Psoas muscle (tissue), 8 donors: Measurements from ENCODE around the gene ZNF609. TPM values are rescaled to one million over a fixed set of nuclear protein-coding genes. Genes with fewer than 3 reads are reported as not detected.
"Not testable (repeated sequence)": the region's sequence is repeated elsewhere in the genome, so short reads cannot be mapped to it uniquely, and the experiment has no call there.

Source experiments
- ATAC-seq, 4 donors: fragments of 200-7000 bp; cut with Tn5 transposase; one replicate each; pipeline ENCODE4 v1.9.1; 2020; ENCODE audit warnings: moderate library complexity in 3 of 4, mild to moderate bottlenecking in 2 of 4
- DNase-seq, 2 donors: peaks; one replicate each; pipeline ENCODE4 v3.0.0-alpha.2; 2020
- H3K27ac ChIP-seq: fragments of 200-600 bp; one replicate; pipeline ENCODE4 v1.8.0; 2022
- H3K27me3 ChIP-seq, 3 donors: fragments of 200-600 bp in 1 of 3; one replicate each; pipeline versions ENCODE4 v1.6.1 to v1.8.0; 2013 to 2022; ENCODE audit warnings: low read length in 2 of 3, mild to moderate bottlenecking in 2 of 3, moderate library complexity in 1 of 3; ENCODE audit not compliant: insufficient read depth in 3 of 3
- H3K36me3 ChIP-seq, 2 donors: fragments of 200-600 bp in 1 of 2; one replicate each; pipeline versions ENCODE4 v1.6.1 to v1.8.0; 2013 to 2022; ENCODE audit warnings: low read depth in 1 of 2, mild to moderate bottlenecking in 1 of 2, moderate library complexity in 1 of 2; ENCODE audit not compliant: insufficient read depth in 1 of 2
- H3K4me1 ChIP-seq: fragments of 200-600 bp; one replicate; pipeline ENCODE4 v1.8.0; 2022
- H3K4me3 ChIP-seq: fragments of 200-600 bp; one replicate; pipeline ENCODE4 v1.8.0; 2022; ENCODE audit warnings: mild to moderate bottlenecking
- H3K9me3 ChIP-seq: fragments of 200-600 bp; one replicate; pipeline ENCODE4 v1.8.0; 2022
- WGBS, 3 donors: extraction: QIAGEN DNeasy Blood & Tissue Kit; methylation state at CpG; one replicate each; pipeline versions ENCODE4 v1.1.6 to v1.1.7; 2013; 5-methylcytosine and 5-hydroxymethylcytosine counted together
- intact Hi-C, 2 donors: fragments of 100-400 bp; cut with DNase I; formaldehyde crosslinking; loops; one replicate each; pipeline versions ENCODE4 v1.11.0 to v1.14.2; 2022
- polyA plus RNA-seq, 3 donors: library from polyadenylated mRNA; stranded (reverse); fragments of 200-250 nt; gene quantifications; one replicate each; pipeline ENCODE4 v1.2.3, GENCODE V29; 2013
- total RNA-seq, 4 donors: library from RNA; stranded (reverse); fragmentation: NEBNext Ultra II Directional in 2 of 4; extraction: Animal tissue kit (Norgen Biotek cat#: 25700) in 2 of 4; gene quantifications; one replicate each; pipeline versions ENCODE4 v1.2.1 to v1.2.4, GENCODE V29; 2021 to 2023
- TF ChIP-seq, protein P1 (sequence below): fragments of 200-600 bp; IDR thresholded peaks from one replicate; pipeline ENCODE4 v1.8.0; 2022; ENCODE audit warnings: antibody characterized with exemption
- donor health status: healthy with polysubstance abuse.
- donor health status: DM: no; HTN: no; CAD: no; lungs with moderate emphysema.
- donor health status: Bipolar disorder and iron deficiency.
- donor health status: healthy.
- donor health status: DM: yes; HTN: yes; CAD: no.
- donor health status: DM: no; HTN: no; CAD: no.
- donor health status: DM: no; HTN: no; CAD: no.
- donor health status: DM: yes; HTN: yes; CAD: no.

ZNF609 gene
- total and polyA plus RNA-seq, 7 donors, result 3.2 to 15.0 (median 10.2) TPM

DNA sequence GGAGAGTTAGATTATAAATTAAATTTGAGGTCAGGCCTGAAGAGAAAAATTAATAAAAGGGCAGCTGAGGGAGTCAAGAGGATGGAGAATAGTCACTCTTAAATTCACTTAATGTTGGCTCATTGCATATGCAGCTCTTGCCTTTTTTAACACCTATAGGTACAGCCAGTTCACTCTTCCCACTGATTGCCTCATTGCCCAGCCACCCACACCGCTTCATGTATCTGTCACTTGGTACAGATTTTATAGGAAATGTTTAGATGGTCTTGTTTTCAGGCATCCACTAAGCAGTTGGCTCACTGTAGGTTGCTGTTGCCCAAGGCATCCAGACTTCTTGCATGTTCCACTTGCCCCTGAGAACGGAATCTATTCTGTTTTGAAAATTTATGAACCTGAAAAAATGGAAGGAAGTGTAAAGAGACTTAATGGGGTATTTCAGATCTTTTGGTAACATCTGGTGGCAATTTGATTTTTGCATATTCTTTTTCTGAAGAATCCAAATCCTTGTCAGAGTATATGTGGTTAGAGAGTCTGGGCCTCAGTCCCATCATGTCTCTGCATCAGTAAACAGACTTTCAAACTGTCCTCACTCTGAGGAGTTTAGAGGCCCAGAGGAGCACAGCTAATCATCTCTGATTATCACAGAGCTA is 163.1 kb downstream of the ZNF609 start:
- H3K27ac ChIP-seq, result no peak overlapping the region
- peaks cover 29% of the 10 kb centered on the region for H3K4me1 ChIP-seq

DNA sequence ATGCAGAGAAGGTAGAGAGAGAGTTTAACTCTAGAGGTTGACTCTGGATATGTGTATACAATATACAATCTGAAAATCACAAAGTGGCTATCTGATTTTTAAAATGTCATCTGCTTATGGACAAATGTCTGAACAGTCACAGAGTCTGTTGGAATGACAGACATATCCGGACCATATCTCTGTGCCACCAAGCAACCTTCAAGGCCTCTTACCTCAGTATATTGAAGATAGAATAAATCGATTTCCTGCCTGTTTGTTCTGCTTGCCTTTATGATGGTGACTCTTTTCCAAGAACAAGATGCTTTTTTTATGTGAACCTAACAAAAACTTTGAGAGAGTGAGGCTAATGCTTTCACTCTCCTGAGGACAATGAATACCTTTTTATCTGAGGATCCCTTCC is 163.9 kb downstream of the ZNF609 start:
- Histone ChIP-seq H3K27ac (no peak overlapping the region), H3K27me3 (no peaks in the 10 kb centered on the region), H3K36me3 (peaks cover 0 to 7% of the 10 kb centered on the region in 2 donors), H3K4me3 (no peak overlapping the region), H3K4me1 (peaks cover 26% of the 10 kb centered on the region), H3K9me3 (no peaks in the 10 kb centered on the region)
- WGBS, 3 donors, result 76 to 89% (median 84%) methylated on average over 2 of the region's 2 CpGs
- ATAC-seq, result no peak
- no peak for DNase-seq
- intact Hi-C loops, result no loop called here
- TF ChIP-seq, protein P1, sequence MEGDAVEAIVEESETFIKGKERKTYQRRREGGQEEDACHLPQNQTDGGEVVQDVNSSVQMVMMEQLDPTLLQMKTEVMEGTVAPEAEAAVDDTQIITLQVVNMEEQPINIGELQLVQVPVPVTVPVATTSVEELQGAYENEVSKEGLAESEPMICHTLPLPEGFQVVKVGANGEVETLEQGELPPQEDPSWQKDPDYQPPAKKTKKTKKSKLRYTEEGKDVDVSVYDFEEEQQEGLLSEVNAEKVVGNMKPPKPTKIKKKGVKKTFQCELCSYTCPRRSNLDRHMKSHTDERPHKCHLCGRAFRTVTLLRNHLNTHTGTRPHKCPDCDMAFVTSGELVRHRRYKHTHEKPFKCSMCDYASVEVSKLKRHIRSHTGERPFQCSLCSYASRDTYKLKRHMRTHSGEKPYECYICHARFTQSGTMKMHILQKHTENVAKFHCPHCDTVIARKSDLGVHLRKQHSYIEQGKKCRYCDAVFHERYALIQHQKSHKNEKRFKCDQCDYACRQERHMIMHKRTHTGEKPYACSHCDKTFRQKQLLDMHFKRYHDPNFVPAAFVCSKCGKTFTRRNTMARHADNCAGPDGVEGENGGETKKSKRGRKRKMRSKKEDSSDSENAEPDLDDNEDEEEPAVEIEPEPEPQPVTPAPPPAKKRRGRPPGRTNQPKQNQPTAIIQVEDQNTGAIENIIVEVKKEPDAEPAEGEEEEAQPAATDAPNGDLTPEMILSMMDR, result no peak

More for the DNA sequence above, 163.1 kb downstream of the ZNF609 start:
- intact Hi-C loops, result no loop called here
- Histone ChIP-seq H3K4me3 (no peak overlapping the region), H3K9me3 (no peaks in the 10 kb centered on the region), H3K27me3 (no peaks in the 10 kb centered on the region), H3K36me3 (peaks cover 0 to 7% of the 10 kb centered on the region in 2 donors)
- 79 to 86% (median 80%) methylated on average over 2 of the region's 2 CpGs for WGBS, 3 donors
- DNase-seq (no peak), ATAC-seq (no peak)
- TF ChIP-seq, protein P1, result no peak

DNA sequence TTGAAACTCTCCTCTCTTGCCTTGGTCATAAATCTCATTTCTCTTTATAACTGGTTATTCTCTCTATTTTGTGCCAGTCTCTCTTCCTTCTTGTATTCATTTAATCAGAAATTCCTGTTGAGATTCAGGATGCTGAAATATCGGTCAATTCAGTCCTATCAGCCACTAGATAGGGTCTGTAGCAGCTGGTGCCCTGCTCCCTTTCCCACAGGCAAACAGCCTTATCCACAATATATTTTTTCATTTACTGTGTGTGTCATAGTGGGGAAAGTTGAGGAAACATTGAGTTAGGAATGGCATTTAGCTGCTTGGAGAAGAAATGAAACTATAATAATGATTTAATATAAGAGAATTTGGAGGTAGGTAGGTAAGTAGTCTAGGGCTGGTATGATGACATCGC is 168.7 kb downstream of the ZNF609 start:
- H3K36me3 ChIP-seq, result no peaks in the 10 kb centered on the region
- TF ChIP-seq, protein P1, result no peak
- DNase-seq (no peak), ATAC-seq (no peak)
- no peaks in the 10 kb centered on the region for H3K27me3 ChIP-seq
- H3K9me3 ChIP-seq, result no peaks in the 10 kb centered on the region
- peaks cover 1% of the 10 kb centered on the region for H3K4me1 ChIP-seq
- no peak overlapping the region for H3K27ac ChIP-seq
- no peak overlapping the region for H3K4me3 ChIP-seq
- 97 to 100% (median 99%) methylated on average over 2 of the region's 2 CpGs for whole genome bisulfite sequencing, 3 donors
- intact Hi-C loops, result no loop called here

DNA sequence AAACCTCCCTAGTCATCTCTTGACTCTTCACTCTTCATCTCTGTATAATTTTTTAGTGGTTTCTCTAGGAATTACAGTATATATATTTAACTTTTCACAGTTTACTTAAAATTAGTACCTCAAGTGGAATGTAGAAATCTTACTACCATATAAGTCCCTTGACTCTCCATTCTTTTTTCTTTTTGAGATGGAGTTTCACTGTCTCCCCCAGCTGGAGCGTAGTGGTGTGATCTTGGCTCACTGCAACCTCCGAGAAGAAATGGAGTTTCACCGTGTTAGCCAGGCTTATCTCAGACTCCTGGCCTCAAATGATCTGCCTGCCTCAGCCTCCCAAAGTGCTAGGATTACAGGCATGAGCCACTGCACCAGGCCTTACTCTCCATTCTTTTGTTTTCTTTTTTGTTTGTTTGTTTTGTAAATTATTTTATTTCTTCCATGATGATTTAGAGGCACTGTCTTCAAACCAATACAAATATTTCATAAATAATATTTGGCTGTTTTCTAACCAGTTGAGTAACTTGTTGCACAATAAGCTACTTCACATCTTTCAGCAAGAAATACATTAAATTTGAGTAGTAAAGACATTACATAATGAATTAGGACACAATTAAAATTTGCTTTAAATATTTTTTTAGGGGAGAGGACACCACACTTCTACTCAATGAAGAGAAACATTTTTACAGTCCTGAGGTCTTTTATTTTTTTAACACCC is 170.2 kb downstream of the ZNF609 start:
- intact Hi-C loops, result no loop called here
- TF ChIP-seq, protein P1, result no peak
- Histone ChIP-seq H3K27ac (no peak overlapping the region), H3K27me3 (no peaks in the 10 kb centered on the region), H3K4me1 (peaks cover 16% of the 10 kb centered on the region), H3K36me3 (no peaks in the 10 kb centered on the region), H3K4me3 (no peak overlapping the region), H3K9me3 (no peaks in the 10 kb centered on the region)
- DNase-seq, result no peak
- 52 to 68% (median 59%) methylated on average over 3 of the region's 3 CpGs for WGBS, 3 donors
- no peak for ATAC-seq

DNA sequence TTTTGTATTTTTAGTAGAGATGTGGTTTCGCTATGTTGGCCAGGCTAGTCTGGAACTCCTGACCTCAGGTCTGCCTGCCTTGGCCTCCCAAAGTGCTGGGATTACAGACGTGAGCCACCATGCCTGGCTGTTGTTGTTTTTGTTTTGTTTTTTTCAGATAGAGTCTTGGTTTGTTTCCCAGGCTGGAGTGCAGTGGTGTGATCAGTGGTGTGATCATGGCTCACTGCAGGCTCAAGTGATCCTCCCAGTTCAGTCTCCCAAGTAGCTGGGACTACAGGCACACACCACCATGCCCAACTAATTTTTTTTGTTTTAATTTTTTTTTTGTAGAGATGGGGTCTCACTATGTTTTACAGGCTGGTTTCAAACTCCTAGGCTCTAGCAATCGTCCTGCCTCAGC is 172.3 kb downstream of the ZNF609 start:
- WGBS, 3 donors, result 84 to 90% (median 85%) methylated on average over 3 of the region's 3 CpGs
- intact Hi-C loops, H3K9me3 ChIP-seq, H3K4me3 ChIP-seq, DNase-seq, H3K27me3 ChIP-seq, H3K36me3 ChIP-seq, ATAC-seq, H3K27ac ChIP-seq: not testable (repeated sequence)
- peaks cover 22% of the 10 kb centered on the region for H3K4me1 ChIP-seq
